ENCODE measurements around the gene DCLK1.

DCLK1 gene

GRCh38 chr13:35953537-35954206, 177.5 kb downstream of the DCLK1 start:
- DNase-seq (ENCODE audit: low read depth, low spot score): no peak

- no peak for DNase-seq (ENCODE audit: low read depth, low spot score)
Observed at GRCh38 chr13:35947315-35947714, 183.9 kb downstream of the DCLK1 start.

- DNase-seq (ENCODE audit: low read depth, low spot score): no peak
Observed at GRCh38 chr13:35945368-35945767, 185.8 kb downstream of the DCLK1 start.

- no peak for DNase-seq (ENCODE audit: low read depth, low spot score)
Observed at GRCh38 chr13:35941374-35941773, 189.8 kb downstream of the DCLK1 start.

GRCh38 chr13:35940734-35941133, 190.4 kb downstream of the DCLK1 start:
- no peak for DNase-seq (ENCODE audit: low read depth, low spot score)

GRCh38 chr13:35936246-35936978, 194.8 kb downstream of the DCLK1 start:
- no peak for DNase-seq (ENCODE audit: low read depth, low spot score)

GRCh38 chr13:35930665-35931631, 200.2 kb downstream of the DCLK1 start:
- DNase-seq (ENCODE audit: low read depth, low spot score): no peak

GRCh38 chr13:35927567-35928021, 203.6 kb downstream of the DCLK1 start:
- no peak for DNase-seq (ENCODE audit: low read depth, low spot score)

- no peak for DNase-seq (ENCODE audit: low read depth, low spot score)
Observed at GRCh38 chr13:35926859-35927530, 204.2 kb downstream of the DCLK1 start.

GRCh38 chr13:35925669-35926068, 205.5 kb downstream of the DCLK1 start:
- no peak for DNase-seq (ENCODE audit: low read depth, low spot score)

- DNase-seq (ENCODE audit: low read depth, low spot score): no peak
Observed at GRCh38 chr13:35923347-35923746, 207.8 kb downstream of the DCLK1 start.

- no peak for DNase-seq (ENCODE audit: low read depth, low spot score)
Observed at GRCh38 chr13:35920816-35921215, 210.4 kb downstream of the DCLK1 start.

GRCh38 chr13:35917942-35918645, 213.1 kb downstream of the DCLK1 start:
- DNase-seq (ENCODE audit: low read depth, low spot score): no peak

- DNase-seq (ENCODE audit: low read depth, low spot score): no peak
Observed at GRCh38 chr13:35917252-35917941, 213.8 kb downstream of the DCLK1 start.

- no peak for DNase-seq (ENCODE audit: low read depth, low spot score)
Observed at GRCh38 chr13:35916146-35916545, 215.0 kb downstream of the DCLK1 start.

GRCh38 chr13:35914662-35915061, 216.5 kb downstream of the DCLK1 start:
- DNase-seq (ENCODE audit: low read depth, low spot score): no peak

GRCh38 chr13:35912841-35913240, 218.3 kb downstream of the DCLK1 start:
- no peak for DNase-seq (ENCODE audit: low read depth, low spot score)

- DNase-seq (ENCODE audit: low read depth, low spot score): no peak
Observed at GRCh38 chr13:35909837-35910540, 221.2 kb downstream of the DCLK1 start.

GRCh38 chr13:35909091-35909490, 222.1 kb downstream of the DCLK1 start:
- DNase-seq (ENCODE audit: low read depth, low spot score): no peak

GRCh38 chr13:35908226-35908625, 223.0 kb downstream of the DCLK1 start:
- no peak for DNase-seq (ENCODE audit: low read depth, low spot score)
